ENCODE results near the gene SEPTIN12.

SEPTIN12 gene

GRCh38 chr16:4772351-4772750, 15.8 kb downstream of the SEPTIN12 start:
- no peak overlapping the region for H3K4me3 ChIP-seq (ENCODE audit: low read length)
- no peak for DNase-seq (ENCODE audit: low read depth)
- TF ChIP-seq CTCF (conservative IDR thresholded peaks at IDR 0.05; ENCODE audit: low read length) = no peak

GRCh38 chr16:4771646-4772045, 16.5 kb downstream of the SEPTIN12 start:
- H3K4me3 ChIP-seq (ENCODE audit: low read length) = no peak overlapping the region
- no peak for DNase-seq (ENCODE audit: low read depth)
- no peak for TF ChIP-seq CTCF (conservative IDR thresholded peaks at IDR 0.05; ENCODE audit: low read length)

GRCh38 chr16:4769306-4769638, 18.9 kb downstream of the SEPTIN12 start:
- DNase-seq (ENCODE audit: low read depth) = no peak
- TF ChIP-seq CTCF (conservative IDR thresholded peaks at IDR 0.05; ENCODE audit: low read length) = no peak
- H3K4me3 ChIP-seq (ENCODE audit: low read length) = no peak overlapping the region; the same call in 1 of the 2 replicates

- peak overlapping the region; percentile 78 for H3K4me3 ChIP-seq (ENCODE audit: low read length)
- no peak for TF ChIP-seq CTCF (conservative IDR thresholded peaks at IDR 0.05; ENCODE audit: low read length)
- DNase-seq (ENCODE audit: low read depth) = peak; percentile 93
Measured at GRCh38 chr16:4768549-4769305, 19.4 kb downstream of the SEPTIN12 start.

- peak overlapping the region; percentile 78 for H3K4me3 ChIP-seq (ENCODE audit: low read length)
- TF ChIP-seq CTCF (conservative IDR thresholded peaks at IDR 0.05; ENCODE audit: low read length) = no peak
- peak; percentile 23 for DNase-seq (ENCODE audit: low read depth)
Measured at GRCh38 chr16:4767872-4768548, 20.1 kb downstream of the SEPTIN12 start.

- TF ChIP-seq CTCF (conservative IDR thresholded peaks at IDR 0.05; ENCODE audit: low read length) = no peak
- DNase-seq (ENCODE audit: low read depth) = peak; percentile 95
- peak within 1 kb of the TSS; percentile 83 for H3K4me3 ChIP-seq (ENCODE audit: low read length)
Measured at GRCh38 chr16:4766875-4767628, 21.1 kb downstream of the SEPTIN12 start, which contains the start of gene ZNF500. Gene ZNF500 (minus strand): TSS chr16:4767162. CDS start chr16:4765978, 1,184 bp downstream.

Measured in AG10803 (cell line).